HepG2 (cell line): ENCODE data around the gene SELENOV. TPM values are rescaled to one million over a fixed set of nuclear protein-coding genes. Genes with fewer than 3 reads are reported as not detected.

Experiments
- CEBPZ ChIP-seq: IDR thresholded peaks from 2 replicates; pipeline ENCODE4 v1.6.1; 2012; ENCODE audit warnings: low read length, improper control_type of control experiment
- DNMT1 ChIP-seq: sonication (generic); formaldehyde crosslinking; IDR thresholded peaks from 2 replicates; pipeline ENCODE4 v1.5.1; 2020; ENCODE audit warnings: mild to moderate bottlenecking, missing genetic modification reagents
- ETS1 ChIP-seq: sonication (generic); formaldehyde crosslinking; IDR thresholded peaks from 2 replicates; pipeline ENCODE4 v1.4.0; 2020; ENCODE audit warnings: missing genetic modification reagents
- FIP1L1 ChIP-seq: fragments of 200-400 bp; formaldehyde crosslinking; IDR thresholded peaks from 2 replicates; pipeline ENCODE4 v1.6.1; 2018; ENCODE audit warnings: low read depth, mild to moderate bottlenecking, low read length, moderate library complexity, borderline replicate concordance; ENCODE audit not compliant: insufficient read depth
- KDM2A ChIP-seq: sonication (generic); formaldehyde crosslinking; IDR thresholded peaks from 2 replicates; pipeline ENCODE4 v1.4.0; 2020; ENCODE audit warnings: low read depth, missing genetic modification reagents, borderline replicate concordance
- MAFF ChIP-seq: IDR thresholded peaks from 2 replicates; pipeline ENCODE4 v1.6.1; 2011; ENCODE audit warnings: low read depth, low read length, improper control_type of control experiment
- NR2C2 ChIP-seq: sonication (generic); formaldehyde crosslinking; IDR thresholded peaks from 2 replicates; pipeline ENCODE4 v1.4.0; 2020; ENCODE audit warnings: missing genetic modification reagents, mild to moderate bottlenecking, moderate library complexity, borderline replicate concordance
- ONECUT2 ChIP-seq: sonication (generic); formaldehyde crosslinking; IDR thresholded peaks from 2 replicates; pipeline ENCODE4 v1.4.0; 2020; ENCODE audit warnings: missing genetic modification reagents
- PHF5A ChIP-seq: IDR thresholded peaks from one replicate; pipeline ENCODE4 v1.6.1; 2018; ENCODE audit warnings: low read depth, missing genetic modification reagents; ENCODE audit not compliant: unreplicated experiment
- SKI ChIP-seq: fragments of 450-650 bp; IDR thresholded peaks from one replicate; pipeline ENCODE4 v1.6.1; 2018; ENCODE audit warnings: mild to moderate bottlenecking; ENCODE audit not compliant: partially characterized antibody
- TOE1 ChIP-seq: sonication (generic); formaldehyde crosslinking; IDR thresholded peaks from 2 replicates; pipeline ENCODE4 v1.4.0; 2020; ENCODE audit warnings: mild to moderate bottlenecking, missing genetic modification reagents
- YY1 ChIP-seq: IDR thresholded peaks from 2 replicates; pipeline ENCODE4 v1.6.1; 2011; ENCODE audit warnings: low read length, low read depth, moderate library complexity, mild to moderate bottlenecking; ENCODE audit not compliant: insufficient read depth, insufficient replicate concordance
- ZBTB20 ChIP-seq: sonication (generic); formaldehyde crosslinking; IDR thresholded peaks from 2 replicates; pipeline ENCODE4 v1.8.1; 2023; ENCODE audit warnings: missing genetic modification reagents, low read depth, mild to moderate bottlenecking, borderline replicate concordance
- ZBTB25 ChIP-seq: IDR thresholded peaks from 2 replicates; pipeline ENCODE4 v1.6.1; 2018; ENCODE audit warnings: missing genetic modification reagents
- ZBTB4 ChIP-seq: sonication (generic); formaldehyde crosslinking; IDR thresholded peaks from 2 replicates; pipeline ENCODE4 v1.4.0; 2020; ENCODE audit warnings: missing genetic modification reagents, mild to moderate bottlenecking, borderline replicate concordance
- ZNF326 ChIP-seq: sonication (generic); formaldehyde crosslinking; IDR thresholded peaks from 2 replicates; pipeline ENCODE4 v1.4.0; 2020; ENCODE audit warnings: missing genetic modification reagents, borderline replicate concordance
- ZNF530 ChIP-seq: sonication (generic); formaldehyde crosslinking; IDR thresholded peaks from 2 replicates; pipeline ENCODE4 v1.5.0; 2020; ENCODE audit warnings: low read depth, mild to moderate bottlenecking, missing genetic modification reagents
- ZNF792 ChIP-seq: IDR thresholded peaks from 2 replicates; pipeline ENCODE4 v1.6.1; 2016
- polyA plus RNA-seq, 8 experiments: library from polyadenylated mRNA; depleted of rRNA in 3 of 8; stranded (reverse) in 7 of 8; unstranded in 1 of 8; fragments of >200 nt; fragmentation: Illumina TruSeq in 4 of 8; extraction: Trizol in 4 of 8; gene quantifications; 2 replicates each; pipeline versions ENCODE4 v1.2.1 to v1.2.3, GENCODE V29; 2011 to 2016; ENCODE audit warnings: low read depth in 4 of 8, missing spikeins in 1 of 8, mixed read lengths in 1 of 8; ENCODE audit not compliant: insufficient read depth in 1 of 8
- total RNA-seq, 5 experiments: library from RNA; depleted of rRNA; stranded (reverse); fragments of >200 nt; fragmentation: Illumina TruSeq; extraction: Trizol; gene quantifications; 2 replicates each; pipeline ENCODE4 v1.2.3, GENCODE V29; 2016; ENCODE audit warnings: low read depth in 1 of 5

SELENOV gene
- total and polyA plus RNA-seq, 2 of the 13 experiments (the other 11 are each of a cell fraction or from before 2014, with no cell fraction given), result not detected

- TF ChIP-seq ETS1 (peak; percentile 96), FIP1L1 (no peak), ZBTB20 (CRISPR knock-in tag) (no peak), ZNF792 (CRISPR knock-in tag) (peak; percentile 83; the same call in 1 of the 2 replicates), KDM2A (no peak; the same call in 1 of the 2 replicates), MAFF (no peak), ZBTB4 (CRISPR knock-in tag) (peak; percentile 81; the same call in 1 of the 2 replicates), TOE1 (CRISPR knock-in tag) (peak; percentile 94; the same call in 1 of the 2 replicates), CEBPZ (no peak), YY1 (peak; percentile 59), PHF5A (CRISPR knock-in tag) (no peak), ZNF326 (no peak), ONECUT2 (CRISPR knock-in tag) (no peak), ZNF530 (peak; percentile 94), SKI (peak; percentile 37), DNMT1 (peak; percentile 98), ZBTB25 (CRISPR knock-in tag) (peak; percentile 30; the same call in 1 of the 2 replicates), NR2C2 (CRISPR knock-in tag) (peak; percentile 49)
Measured at GRCh38 chr19:39502640-39503417, 12.1 kb upstream of the SELENOV start (continued).
